ENCODE measurements around the gene CFAP46. TPM values are rescaled to one million over a fixed set of nuclear protein-coding genes. Genes with fewer than 3 reads are reported as not detected.
"Not testable (repeated sequence)": the region's sequence is repeated elsewhere in the genome, so short reads cannot be mapped to it uniquely, and the experiment has no call there.

Gene CFAP46
- total and polyA plus RNA-seq, 12 donors: 0.15 to 5.5 (median 1.1) TPM; not detected in 3

DNA sequence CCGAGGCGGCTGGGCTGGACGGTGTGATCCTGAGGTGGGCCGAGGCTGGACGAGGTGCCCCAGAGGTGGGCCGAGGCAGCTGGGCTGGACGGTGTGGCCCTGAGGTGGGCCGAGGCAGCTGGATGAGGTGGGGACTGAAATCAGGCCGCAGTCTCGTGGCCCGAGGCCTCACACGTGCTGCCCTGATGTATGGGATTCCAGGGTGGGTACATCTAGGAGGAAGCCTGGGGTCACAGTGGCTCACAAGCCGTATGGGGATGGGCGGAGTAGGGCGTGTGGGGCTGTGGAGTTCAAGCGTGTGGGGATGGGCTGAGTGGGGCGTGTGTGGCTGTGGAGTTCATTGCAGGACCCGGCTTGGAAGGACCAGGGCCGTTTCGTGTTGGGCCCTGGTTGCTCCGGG is 144.0 kb downstream of the CFAP46 start:
- no peak overlapping the region for H3K4me3 ChIP-seq
- no peak for DNase-seq
- no peaks in the 10 kb centered on the region for H3K4me1 ChIP-seq (replicated peaks in 1 of 2)
- peaks cover 6% of the 10 kb centered on the region for H3K27me3 ChIP-seq
- no peak overlapping the region for H3K27ac ChIP-seq
- no peaks in the 10 kb centered on the region for H3K9me3 ChIP-seq (replicated peaks in 1 of 3)
- TF ChIP-seq, protein P1, sequence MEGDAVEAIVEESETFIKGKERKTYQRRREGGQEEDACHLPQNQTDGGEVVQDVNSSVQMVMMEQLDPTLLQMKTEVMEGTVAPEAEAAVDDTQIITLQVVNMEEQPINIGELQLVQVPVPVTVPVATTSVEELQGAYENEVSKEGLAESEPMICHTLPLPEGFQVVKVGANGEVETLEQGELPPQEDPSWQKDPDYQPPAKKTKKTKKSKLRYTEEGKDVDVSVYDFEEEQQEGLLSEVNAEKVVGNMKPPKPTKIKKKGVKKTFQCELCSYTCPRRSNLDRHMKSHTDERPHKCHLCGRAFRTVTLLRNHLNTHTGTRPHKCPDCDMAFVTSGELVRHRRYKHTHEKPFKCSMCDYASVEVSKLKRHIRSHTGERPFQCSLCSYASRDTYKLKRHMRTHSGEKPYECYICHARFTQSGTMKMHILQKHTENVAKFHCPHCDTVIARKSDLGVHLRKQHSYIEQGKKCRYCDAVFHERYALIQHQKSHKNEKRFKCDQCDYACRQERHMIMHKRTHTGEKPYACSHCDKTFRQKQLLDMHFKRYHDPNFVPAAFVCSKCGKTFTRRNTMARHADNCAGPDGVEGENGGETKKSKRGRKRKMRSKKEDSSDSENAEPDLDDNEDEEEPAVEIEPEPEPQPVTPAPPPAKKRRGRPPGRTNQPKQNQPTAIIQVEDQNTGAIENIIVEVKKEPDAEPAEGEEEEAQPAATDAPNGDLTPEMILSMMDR (IDR thresholded peaks at IDR 0.05): no peak
- TF ChIP-seq POLR2A (IDR thresholded peaks at IDR 0.05): no peak
- WGBS, 4 donors: 83 to 90% (median 87%) methylated on average over 16 to 21 of the region's 21 CpGs
- intact Hi-C loops (cut with DNase I): no loop called here
- no peaks in the 10 kb centered on the region for H3K36me3 ChIP-seq (replicated peaks in 1 of 2)

DNA sequence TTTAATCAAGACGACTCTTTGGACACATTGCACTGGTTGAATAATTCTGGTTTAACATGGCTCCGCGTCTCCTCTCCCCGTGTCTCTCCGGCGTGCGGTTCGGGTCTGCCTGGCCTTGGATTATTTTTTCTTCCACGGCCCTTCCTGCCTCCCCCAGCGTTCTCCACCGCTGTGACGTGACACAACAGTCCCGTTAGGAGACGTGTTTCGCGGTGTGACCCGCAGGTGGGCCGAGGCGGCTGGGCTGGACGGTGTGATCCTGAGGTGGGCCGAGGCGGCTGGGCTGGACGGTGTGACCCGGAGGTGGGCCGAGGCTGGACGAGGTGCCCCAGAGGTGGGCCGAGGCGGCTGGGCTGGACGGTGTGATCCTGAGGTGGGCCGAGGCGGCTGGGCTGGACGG is 144.4 kb downstream of the CFAP46 start:
- DNase-seq; H3K27me3 ChIP-seq; H3K4me1 ChIP-seq (replicated peaks in 1 of 2); intact Hi-C loops (cut with DNase I); H3K9me3 ChIP-seq (replicated peaks in 1 of 3); H3K36me3 ChIP-seq (replicated peaks in 1 of 2); H3K27ac ChIP-seq; H3K4me3 ChIP-seq: not testable (repeated sequence)
- 87 to 93% (median 91%) methylated on average over 20 to 28 of the region's 32 CpGs for WGBS, 4 donors

DNA sequence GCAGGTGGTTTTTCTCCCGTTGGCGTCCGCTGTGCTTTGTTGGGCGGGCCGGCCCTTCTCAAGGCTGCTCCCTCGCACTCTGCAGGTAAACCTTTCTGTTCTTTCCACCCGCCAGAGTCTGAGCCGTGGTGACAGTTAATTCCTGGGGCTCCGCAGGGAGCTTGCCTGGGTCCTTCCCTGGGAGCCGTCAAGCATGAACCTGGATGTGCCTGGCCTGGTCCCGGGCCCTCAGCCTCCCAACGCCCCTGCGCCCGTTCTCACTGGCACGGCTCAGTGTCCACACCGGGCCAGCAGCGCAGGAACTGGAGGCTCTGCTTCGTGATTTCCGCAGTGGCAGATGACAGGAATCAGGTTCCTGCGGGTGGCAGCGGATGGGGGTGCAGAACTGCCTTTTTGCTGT is 145.5 kb downstream of the CFAP46 start:
- WGBS, 4 donors: 82 to 85% (median 84%) methylated on average over 11 to 21 of the region's 21 CpGs
- TF ChIP-seq POLR2A (IDR thresholded peaks at IDR 0.05): no peak
- TF ChIP-seq, protein P1 (IDR thresholded peaks at IDR 0.05): no peak
- Histone ChIP-seq H3K36me3 (replicated peaks in 1 of 2) (no peaks in the 10 kb centered on the region), H3K27ac (no peak overlapping the region), H3K27me3 (peaks cover 6% of the 10 kb centered on the region), H3K4me3 (no peak overlapping the region), H3K4me1 (replicated peaks in 1 of 2) (no peaks in the 10 kb centered on the region), H3K9me3 (replicated peaks in 1 of 3) (no peaks in the 10 kb centered on the region)
- intact Hi-C loops (cut with DNase I): no loop called here
- DNase-seq: no peak

DNA sequence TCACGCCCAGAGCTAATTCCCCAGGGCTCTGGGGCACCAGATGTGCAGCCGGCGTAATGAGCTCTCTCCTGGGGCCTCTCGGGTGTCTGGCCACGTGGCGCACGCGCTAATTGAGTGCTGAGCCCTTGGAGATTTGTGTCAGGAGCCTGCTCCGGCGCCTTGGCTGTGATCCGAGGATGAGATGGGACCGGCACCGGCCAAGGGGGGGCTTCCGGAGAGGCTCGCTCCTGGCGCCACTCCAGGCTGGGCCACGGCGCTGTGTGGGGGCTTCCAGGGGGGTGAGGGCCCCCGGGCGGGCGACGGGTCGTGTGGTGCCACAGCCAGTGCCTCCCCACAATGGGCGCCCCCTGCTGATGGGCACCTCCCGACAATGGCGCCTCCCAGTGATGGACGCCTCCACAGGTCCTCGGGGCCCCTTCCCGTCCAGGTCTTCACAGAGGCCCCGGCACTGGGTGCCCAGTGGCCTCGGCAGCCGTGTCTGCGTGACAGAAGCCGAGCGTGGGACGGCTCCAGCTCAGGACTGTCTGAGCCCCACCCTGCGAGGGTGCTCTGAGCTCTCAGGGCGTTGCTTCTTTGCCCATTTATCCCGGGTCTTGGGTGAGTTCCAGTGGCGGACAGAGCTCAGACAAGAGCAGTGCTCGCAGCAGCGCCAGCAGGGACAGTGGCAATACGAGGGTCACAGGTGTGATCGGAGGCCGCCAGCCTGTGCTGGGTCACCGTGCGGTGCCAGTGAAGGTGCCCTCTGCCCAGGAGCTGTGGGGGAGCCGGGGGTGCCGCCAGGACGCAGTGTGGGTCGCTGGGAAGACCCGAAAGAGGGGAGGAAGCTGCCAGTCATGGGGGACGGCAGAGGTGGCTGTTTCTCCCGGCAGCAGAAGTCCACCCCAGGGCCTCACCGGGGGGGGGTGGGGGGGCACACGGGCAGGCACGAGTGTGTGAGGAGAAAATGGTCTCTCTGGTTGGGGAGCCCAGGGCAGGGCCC is 148.2 kb downstream of the CFAP46 start:
- peaks cover 9% of the 10 kb centered on the region for H3K27me3 ChIP-seq
- no peaks in the 10 kb centered on the region for H3K9me3 ChIP-seq (replicated peaks in 1 of 3)
- H3K27ac ChIP-seq: no peak overlapping the region
- intact Hi-C loops (cut with DNase I): no loop called here
- DNase-seq: no peak
- H3K4me1 ChIP-seq (replicated peaks in 1 of 2): no peaks in the 10 kb centered on the region
- no peak overlapping the region for H3K4me3 ChIP-seq
- 56 to 69% (median 60%) methylated on average over 19 to 57 of the region's 57 CpGs for WGBS, 4 donors
- H3K36me3 ChIP-seq (replicated peaks in 1 of 2): no peaks in the 10 kb centered on the region
- TF ChIP-seq, protein P1 (IDR thresholded peaks at IDR 0.05): no peak
- TF ChIP-seq POLR2A (IDR thresholded peaks at IDR 0.05): no peak

Data from adrenal gland (tissue), 12 donors.